GM12864 (cell line): Measurements from ENCODE around the gene RPL7A.

ENCODE experiments used
- DNase-seq: peaks from one replicate; pipeline ENCODE4 v3.0.0-alpha.2; 2011; ENCODE audit warnings: low read depth
- H3K4me3 ChIP-seq: 2 replicates; pipeline ENCODE4 v1.5.1; 2011; ENCODE audit warnings: mild to moderate bottlenecking, low read depth, low read length, control low read depth
- CTCF ChIP-seq: IDR thresholded peaks from 2 replicates; pipeline ENCODE4 v1.5.1; 2011; ENCODE audit warnings: low read depth, mild to moderate bottlenecking, moderate library complexity, low read length, control low read depth, inconsistent platforms; ENCODE audit errors: missing control alignments

Gene RPL7A

GRCh38 chr9:133342570-133342969 is 5.4 kb upstream of the RPL7A start:
- no peak overlapping the region for H3K4me3 ChIP-seq
- DNase-seq, result no peak
- peak; percentile 33 for TF ChIP-seq CTCF

GRCh38 chr9:133344071-133344470 is 3.9 kb upstream of the RPL7A start:
- H3K4me3 ChIP-seq, result no peak overlapping the region
- no peak for TF ChIP-seq CTCF
- DNase-seq, result no peak

- no peak for DNase-seq
- no peak overlapping the region for H3K4me3 ChIP-seq
- TF ChIP-seq CTCF, result no peak
These were observed 3.0 kb upstream of the RPL7A start for GRCh38 chr9:133344979-133345378.

GRCh38 chr9:133345596-133345995 is 2.4 kb upstream of the RPL7A start:
- no peak for DNase-seq
- H3K4me3 ChIP-seq, result no peak overlapping the region
- TF ChIP-seq CTCF, result no peak

- no peak for TF ChIP-seq CTCF
- peak overlapping the region; percentile 97 for H3K4me3 ChIP-seq
- DNase-seq, result no peak
These were observed 1.8 kb upstream of the RPL7A start for GRCh38 chr9:133346021-133346785.

GRCh38 chr9:133347515-133347984 is 468 bp upstream of the RPL7A start:
- H3K4me3 ChIP-seq, result peak overlapping the region; percentile 97
- no peak for TF ChIP-seq CTCF
- DNase-seq, result no peak
